Coronary artery (tissue), 2 donors: ENCODE data around the gene IL17RA.

ENCODE experiments used
- DNase-seq: peaks from one replicate; pipeline ENCODE4 v3.0.0-alpha.2; 2017; ENCODE audit warnings: low spot score
- H3K27ac ChIP-seq, 2 donors: fragments of 200-600 bp; sonication (generic); one replicate each; pipeline ENCODE4 v1.5.1; 2016 to 2019
- H3K4me3 ChIP-seq: fragments of 200-600 bp; sonication (generic); 2 replicates; pipeline ENCODE4 v1.5.1; 2016; ENCODE audit warnings: mild to moderate bottlenecking, moderate library complexity
- CTCF ChIP-seq: fragments of 200-600 bp; sonication (generic); IDR thresholded peaks from one replicate; pipeline ENCODE4 v1.5.1; 2019; ENCODE audit warnings: antibody characterized with exemption

The IL17RA gene

DNA sequence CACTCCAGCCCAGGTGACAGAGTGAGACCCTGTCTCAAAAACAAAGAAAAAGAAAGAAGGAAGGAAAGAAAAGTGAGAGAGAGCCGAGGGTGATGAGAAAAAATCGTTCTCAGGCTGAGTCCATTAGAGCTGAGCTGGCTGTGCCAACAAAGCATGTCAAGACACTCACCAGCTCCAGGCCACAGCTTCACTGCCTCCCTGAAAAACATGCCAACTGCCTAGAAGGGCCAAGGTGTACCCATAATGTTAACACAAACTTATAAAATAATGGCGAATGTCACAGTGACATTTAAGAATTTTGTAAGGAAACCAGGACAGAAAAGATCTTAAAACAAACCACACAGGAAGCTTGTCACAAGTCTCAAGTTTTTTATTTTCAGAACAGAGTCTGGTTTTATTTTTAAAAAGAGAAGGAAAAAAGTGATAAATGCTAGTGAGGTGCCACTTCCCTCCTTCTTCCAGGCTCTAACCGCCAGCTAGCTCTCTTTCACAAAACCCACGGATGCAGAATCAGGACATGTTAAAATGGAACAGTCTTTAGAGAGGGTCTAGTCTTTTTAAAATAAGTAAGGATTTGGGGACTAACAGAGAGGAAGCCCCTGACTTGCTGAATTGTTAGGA is 31.3 kb downstream of the IL17RA start:
- no peak for TF ChIP-seq CTCF
- Histone ChIP-seq H3K4me3 (no peak overlapping the region), H3K27ac (no peak overlapping the region)
- DNase-seq: no peak

- no peak for DNase-seq
- TF ChIP-seq CTCF: no peak
- H3K27ac ChIP-seq: no peak overlapping the region
- no peak overlapping the region for H3K4me3 ChIP-seq
Observed at GRCh38 chr22:17116572-17117330, 32.0 kb downstream of the IL17RA start.

DNA sequence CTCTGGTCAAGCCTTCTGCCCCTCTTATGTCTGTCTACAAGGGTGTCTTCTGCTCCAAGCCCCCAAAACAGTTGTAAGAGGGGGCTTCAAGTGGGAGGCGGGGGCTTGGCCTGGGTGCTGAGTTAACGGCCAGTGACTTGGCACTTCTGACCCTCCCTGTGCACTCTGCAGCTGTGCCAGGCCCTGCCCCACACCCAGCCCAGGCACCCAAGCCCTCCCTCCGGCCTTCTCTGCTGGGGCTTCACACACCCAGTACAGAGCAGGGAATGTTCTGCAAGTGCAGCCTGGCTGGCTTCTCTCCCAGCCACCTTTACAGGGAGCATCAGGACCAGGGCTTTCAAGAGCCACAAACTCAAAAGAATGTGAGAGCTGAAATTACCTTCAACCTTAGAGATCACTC is 32.6 kb downstream of the IL17RA start:
- Histone ChIP-seq H3K27ac (peak overlapping the region in 1 of 2 donors; percentile 33), H3K4me3 (no peak overlapping the region)
- TF ChIP-seq CTCF: no peak
- DNase-seq: no peak

- DNase-seq: no peak
- no peak for TF ChIP-seq CTCF
- no peak overlapping the region for H3K27ac ChIP-seq
- H3K4me3 ChIP-seq: no peak overlapping the region
Observed at GRCh38 chr22:17117890-17118289, 33.1 kb downstream of the IL17RA start.

DNA sequence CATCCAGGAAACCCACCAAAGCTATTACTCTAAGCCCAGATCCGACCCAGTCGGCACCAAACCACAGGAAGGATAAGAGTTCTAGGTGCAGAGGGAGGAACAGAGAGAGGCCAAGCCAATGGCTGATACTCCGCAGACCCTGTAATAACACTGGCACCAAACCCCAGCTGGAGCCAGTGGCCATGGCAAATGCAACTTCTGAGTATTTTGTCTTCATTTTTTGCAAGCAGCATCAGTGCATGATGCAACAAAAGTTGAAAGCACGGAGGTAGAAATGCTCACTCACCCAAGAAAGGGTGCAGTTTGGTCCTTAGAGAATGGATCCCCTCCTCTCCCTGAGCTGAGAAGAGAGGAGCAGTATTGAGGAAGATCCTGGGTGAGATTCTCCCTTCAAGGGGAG is 33.5 kb downstream of the IL17RA start:
- Histone ChIP-seq H3K4me3 (no peak overlapping the region), H3K27ac (no peak overlapping the region)
- DNase-seq: no peak
- TF ChIP-seq CTCF: no peak

DNA sequence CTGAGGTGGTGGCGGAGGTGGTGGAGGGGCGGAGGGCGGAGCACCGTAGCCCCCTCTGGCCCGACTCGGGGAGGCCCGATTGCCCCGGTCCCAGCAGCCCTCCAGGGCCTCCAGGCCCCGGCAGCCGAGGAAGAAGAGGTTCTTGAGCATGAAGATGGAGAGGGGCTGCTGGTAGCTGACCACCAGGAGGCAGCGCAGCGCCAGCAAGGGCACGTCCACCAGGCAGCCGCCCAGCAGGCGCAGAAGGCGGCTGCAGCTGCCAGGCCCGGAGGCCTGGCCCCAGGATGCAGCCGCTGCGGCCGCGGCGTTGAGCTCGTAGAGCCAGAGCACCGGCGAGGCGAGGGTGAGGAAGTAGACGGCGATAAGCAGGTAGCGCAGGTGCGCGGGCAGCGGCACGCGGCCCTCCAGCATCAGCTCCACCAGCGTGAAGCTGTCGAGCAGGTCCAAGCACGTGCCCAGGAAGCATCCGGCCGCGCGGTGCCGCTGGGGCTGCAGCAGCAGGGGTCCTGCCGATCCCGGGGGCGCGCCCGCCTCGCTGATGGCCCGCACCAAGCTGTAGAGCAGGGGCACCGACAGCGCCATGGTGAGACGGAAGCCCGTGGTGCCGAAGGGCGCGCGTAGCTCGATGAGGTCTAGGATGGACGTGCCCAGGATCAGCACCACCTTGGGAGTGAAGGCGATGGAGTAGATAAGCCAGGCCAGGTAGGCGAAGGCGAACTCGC is 34.8 kb downstream of the IL17RA start:
- Histone ChIP-seq H3K27ac (no peak overlapping the region), H3K4me3 (peak overlapping the region; percentile 68)
- no peak for DNase-seq
- no peak for TF ChIP-seq CTCF
